WI38 (cell line): Measurements from ENCODE around the gene SULT1A2.
A peak's percentile ranks its signal among the peaks of the same experiment; 100 is the strongest.
"Not testable (repeated sequence)": the region's sequence is repeated elsewhere in the genome, so short reads cannot be mapped to it uniquely, and the experiment has no call there.

ENCODE experiments used
- H3K4me3 ChIP-seq: 2 replicates; pipeline ENCODE4 v1.5.1; 2011; ENCODE audit warnings: low read depth, mild to moderate bottlenecking, control low read depth, low read length
- TF ChIP-seq, protein P1 (sequence below): IDR thresholded peaks from 2 replicates; pipeline ENCODE4 v1.5.1; 2012; ENCODE audit warnings: low read depth, mild to moderate bottlenecking, control low read depth, low read length

The SULT1A2 gene

DNA sequence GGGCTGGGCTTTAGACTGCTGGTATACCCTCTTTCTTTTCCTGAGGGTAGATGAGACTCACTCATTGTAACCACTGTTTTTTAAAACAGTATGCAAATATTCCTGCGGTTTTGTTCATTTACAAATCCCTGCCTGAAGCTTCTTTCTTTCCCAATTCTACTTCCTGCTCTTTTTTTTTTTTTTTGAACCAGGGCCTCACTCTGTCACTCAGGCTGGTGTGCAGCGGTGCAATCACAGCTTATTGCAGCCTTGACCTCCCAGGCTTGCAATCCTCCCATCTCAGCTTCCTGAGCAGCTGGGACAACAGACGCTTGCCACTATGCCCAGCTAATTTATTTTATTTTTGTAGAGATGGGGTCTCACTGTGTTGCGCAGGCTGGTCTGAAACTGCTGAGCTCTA, 21.0 kb upstream of the SULT1A2 start:
- TF ChIP-seq, protein P1, sequence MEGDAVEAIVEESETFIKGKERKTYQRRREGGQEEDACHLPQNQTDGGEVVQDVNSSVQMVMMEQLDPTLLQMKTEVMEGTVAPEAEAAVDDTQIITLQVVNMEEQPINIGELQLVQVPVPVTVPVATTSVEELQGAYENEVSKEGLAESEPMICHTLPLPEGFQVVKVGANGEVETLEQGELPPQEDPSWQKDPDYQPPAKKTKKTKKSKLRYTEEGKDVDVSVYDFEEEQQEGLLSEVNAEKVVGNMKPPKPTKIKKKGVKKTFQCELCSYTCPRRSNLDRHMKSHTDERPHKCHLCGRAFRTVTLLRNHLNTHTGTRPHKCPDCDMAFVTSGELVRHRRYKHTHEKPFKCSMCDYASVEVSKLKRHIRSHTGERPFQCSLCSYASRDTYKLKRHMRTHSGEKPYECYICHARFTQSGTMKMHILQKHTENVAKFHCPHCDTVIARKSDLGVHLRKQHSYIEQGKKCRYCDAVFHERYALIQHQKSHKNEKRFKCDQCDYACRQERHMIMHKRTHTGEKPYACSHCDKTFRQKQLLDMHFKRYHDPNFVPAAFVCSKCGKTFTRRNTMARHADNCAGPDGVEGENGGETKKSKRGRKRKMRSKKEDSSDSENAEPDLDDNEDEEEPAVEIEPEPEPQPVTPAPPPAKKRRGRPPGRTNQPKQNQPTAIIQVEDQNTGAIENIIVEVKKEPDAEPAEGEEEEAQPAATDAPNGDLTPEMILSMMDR = no peak
- H3K4me3 ChIP-seq = no peak overlapping the region

DNA sequence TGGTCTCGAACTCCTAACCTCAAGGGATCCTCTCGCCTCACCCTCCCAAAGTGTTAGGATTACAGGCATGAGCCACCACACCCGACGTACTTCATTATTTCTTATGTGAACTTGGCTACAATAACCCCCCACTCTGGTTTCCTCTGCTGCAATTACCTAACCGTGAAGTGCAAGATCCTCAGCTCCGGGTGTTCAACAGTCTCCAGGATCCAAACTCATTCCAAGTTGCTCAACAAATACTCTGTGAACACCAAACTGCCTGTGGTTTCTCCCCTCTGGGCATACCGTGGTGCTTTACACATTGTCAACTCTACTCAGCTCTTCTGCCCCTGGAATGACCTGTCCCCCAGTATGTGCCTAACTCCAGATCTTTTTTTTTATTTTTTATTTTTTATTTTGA, 19.8 kb upstream of the SULT1A2 start:
- TF ChIP-seq, protein P1 = no peak
- H3K4me3 ChIP-seq = no peak overlapping the region

DNA sequence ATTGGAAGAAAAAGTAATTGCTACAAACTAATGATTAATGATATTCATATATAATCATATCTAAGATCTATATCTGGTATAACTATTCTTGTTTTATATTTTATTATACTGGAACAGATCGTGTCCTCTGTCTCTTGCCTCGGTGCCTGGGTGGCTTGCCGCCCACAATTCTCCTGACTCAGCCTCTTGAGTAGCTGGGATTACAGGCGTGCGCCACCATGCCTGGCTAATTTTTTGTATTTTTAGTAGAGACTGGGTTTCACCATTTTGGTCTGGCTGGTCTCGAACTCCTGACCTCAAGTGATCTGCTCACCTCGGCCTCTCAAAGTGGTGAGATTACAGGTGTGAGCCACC, 19.4 kb upstream of the SULT1A2 start:
- H3K4me3 ChIP-seq = not testable (repeated sequence)

DNA sequence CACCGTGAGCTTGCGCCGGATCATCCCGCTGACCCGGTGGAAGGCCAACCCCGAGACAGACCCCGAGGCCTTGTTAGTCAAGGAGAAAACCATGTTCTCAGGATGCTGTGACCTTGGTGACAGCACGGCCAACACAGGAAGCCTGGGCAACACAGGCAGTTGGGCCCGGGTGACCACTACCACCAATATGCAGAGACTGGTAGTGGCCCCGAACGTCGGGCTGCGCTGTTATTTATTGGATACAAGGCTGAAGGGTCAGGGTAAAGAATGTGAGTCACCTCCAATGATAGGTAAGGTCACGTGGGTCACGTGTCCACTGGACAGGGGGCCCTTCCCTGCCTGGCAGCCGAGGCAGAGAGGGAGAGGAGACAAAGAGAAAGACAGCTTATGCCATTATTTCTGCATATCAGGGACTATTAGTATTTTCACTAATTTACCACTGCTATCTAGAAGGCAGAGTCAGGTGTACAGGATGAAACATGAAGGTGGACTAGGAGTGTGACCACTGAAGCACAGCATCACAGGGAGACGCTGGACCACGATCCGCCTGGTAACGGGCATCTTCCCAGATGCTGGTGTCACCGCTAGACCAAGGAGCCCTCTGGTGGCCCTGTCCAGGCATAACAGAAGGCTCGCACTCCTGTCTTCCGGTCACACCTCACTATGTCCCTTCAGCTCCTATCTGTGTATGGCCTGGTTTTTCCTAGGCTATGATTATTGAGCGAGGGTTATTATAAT, 18.8 kb upstream of the SULT1A2 start:
- TF ChIP-seq, protein P1 = peak; percentile 65
- not testable (repeated sequence) for H3K4me3 ChIP-seq

DNA sequence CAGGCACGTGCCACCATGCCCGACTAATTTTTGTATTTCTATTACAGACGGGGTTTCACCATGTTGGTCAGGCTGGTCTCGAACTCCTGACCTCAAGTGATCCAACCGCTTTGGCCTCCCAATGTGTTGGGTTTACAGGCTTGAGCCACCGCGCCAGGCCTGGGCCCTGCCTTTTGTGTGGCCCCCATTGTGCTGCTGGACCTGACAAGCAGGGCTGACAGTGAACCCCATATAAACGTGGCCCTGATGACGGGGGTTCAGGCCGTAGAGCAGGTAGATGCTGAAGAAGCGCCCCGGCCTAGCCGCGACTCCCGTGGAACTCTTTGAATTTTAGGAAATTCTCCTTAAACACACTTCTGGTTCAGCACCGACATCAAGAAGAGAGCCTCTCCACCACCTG, 17.7 kb upstream of the SULT1A2 start:
- not testable (repeated sequence) for H3K4me3 ChIP-seq

DNA sequence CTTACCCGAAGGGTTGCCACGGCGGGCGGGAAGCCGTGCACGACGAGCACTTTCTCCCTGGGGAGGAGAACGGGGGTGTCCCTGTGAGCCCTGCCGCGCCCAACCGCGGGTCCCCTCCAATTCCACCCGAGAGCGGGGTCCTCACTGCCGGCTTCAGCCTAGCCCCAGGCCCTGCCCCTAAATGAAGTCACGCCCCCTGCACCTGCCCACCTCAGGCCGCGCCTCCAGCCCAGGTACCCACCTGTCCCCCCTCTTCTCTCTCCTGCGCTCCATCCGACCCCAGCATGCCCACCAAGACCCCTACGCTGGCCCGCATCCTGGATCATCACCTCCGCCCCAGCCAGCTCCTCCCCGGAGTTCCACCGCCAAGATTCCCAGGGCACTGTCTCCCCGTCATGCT, 17.1 kb upstream of the SULT1A2 start:
- H3K4me3 ChIP-seq = not testable (repeated sequence)

DNA sequence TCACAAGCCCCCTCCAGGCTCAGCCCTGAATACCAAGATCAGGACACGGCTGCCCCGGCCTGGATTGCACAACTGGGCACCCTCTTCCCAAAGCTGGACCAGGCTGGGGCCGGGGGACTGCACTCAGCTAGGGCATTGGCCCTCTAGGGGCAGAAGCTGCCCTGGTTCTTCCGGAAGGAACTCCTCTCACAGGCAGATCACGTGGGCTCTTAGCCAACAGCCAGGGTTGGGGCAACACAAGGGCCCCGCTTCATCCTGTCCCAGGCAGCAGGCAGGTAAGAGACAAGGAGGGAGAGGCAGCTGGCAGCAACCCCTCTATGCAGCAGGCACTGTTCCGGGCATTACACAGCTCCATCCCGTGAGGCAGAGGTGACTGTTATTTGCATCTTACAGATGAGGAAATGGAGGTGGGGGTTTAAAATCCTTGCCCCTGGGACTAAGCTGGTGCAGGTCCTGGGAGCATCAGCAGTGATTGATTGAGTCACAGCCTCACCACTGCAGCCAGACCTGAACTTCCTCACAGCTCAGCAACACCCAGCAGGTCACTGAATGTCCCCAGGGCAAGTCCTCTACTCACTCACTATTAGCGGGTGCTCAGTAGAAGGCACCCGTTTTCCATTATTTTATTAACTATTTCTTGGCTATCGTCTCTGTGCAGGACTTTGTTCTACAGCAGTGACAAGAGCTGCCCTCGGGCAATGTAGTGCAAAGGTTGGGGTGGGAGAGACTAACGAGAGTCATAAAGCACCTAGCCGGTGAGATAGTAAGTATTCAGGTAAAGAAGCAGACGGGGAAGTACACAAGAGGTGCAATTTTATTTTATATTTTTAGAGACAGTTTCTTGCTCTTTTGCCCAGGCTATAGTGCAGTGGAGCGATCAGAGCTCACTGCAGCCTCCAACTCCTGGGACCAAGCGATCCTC, 15.8 kb upstream of the SULT1A2 start:
- H3K4me3 ChIP-seq = not testable (repeated sequence)

DNA sequence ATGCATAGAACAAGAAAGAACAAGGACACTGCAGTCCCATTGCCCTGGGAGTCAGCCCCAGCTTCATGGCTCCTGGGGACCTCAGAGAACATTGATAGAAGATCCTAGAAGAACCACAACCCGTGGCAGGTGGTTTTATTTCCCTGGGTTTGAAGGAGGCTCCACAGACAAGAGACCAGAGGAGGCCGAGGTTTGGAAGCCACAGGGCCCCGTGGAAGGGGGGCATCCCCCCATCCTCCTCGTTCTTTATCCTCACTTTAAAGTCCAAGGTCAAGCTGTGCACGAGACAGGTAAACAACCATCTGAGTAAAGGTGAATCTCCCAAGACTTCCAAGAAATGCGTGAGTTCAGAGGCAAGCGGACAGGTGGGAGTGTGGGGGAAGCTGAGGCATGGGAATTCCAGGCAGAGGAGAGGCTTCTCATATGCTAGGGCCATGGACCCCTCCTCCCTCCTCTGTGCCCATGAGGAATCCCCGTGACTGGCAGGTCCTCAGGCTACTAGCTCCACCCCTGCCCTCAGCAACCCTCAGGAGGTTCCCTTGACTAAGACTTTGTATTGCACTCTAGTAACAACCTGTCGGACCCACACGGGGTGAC, 13.8 kb upstream of the SULT1A2 start:
- TF ChIP-seq, protein P1 = no peak
- no peak overlapping the region for H3K4me3 ChIP-seq
